ENCODE data around the gene SLX4IP.

Gene SLX4IP

DNA sequence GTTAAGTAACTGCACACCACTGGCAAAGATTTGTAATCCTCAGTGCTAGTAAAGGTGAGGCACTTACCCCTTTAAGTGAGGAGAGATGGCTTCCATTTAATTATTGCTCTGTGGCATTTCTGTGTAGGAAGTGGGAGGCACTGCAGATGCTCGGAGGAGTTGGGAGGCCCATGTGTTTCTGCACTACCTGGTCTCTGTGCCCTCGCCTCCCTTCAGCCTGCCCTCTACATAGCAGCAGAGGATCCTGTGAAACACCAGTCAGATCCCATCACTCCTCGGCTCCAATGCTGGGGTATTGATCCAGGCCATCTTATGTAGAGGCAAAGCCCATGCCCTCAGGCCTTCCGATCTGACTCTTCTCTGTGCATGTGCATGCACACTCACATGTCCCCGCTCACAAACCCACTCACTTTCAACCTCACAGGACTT is 67.0 kb downstream of the SLX4IP start:
- no peaks in the 10 kb centered on the region for H3K36me3 ChIP-seq (ENCODE audit: insufficient read depth)
- H3K79me2 ChIP-seq (ENCODE audit: insufficient read depth, low read depth): no peaks in the 10 kb centered on the region
- TF ChIP-seq, protein P1, sequence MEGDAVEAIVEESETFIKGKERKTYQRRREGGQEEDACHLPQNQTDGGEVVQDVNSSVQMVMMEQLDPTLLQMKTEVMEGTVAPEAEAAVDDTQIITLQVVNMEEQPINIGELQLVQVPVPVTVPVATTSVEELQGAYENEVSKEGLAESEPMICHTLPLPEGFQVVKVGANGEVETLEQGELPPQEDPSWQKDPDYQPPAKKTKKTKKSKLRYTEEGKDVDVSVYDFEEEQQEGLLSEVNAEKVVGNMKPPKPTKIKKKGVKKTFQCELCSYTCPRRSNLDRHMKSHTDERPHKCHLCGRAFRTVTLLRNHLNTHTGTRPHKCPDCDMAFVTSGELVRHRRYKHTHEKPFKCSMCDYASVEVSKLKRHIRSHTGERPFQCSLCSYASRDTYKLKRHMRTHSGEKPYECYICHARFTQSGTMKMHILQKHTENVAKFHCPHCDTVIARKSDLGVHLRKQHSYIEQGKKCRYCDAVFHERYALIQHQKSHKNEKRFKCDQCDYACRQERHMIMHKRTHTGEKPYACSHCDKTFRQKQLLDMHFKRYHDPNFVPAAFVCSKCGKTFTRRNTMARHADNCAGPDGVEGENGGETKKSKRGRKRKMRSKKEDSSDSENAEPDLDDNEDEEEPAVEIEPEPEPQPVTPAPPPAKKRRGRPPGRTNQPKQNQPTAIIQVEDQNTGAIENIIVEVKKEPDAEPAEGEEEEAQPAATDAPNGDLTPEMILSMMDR (conservative IDR thresholded peaks at IDR 0.05; ENCODE audit: low read depth, low read length): no peak
- H3K4me1 ChIP-seq (ENCODE audit: low read depth, poor library complexity, severe bottlenecking): peaks cover 6% of the 10 kb centered on the region
- H3K27me3 ChIP-seq (ENCODE audit: insufficient read depth, low read depth): no peaks in the 10 kb centered on the region
- no peak overlapping the region for H3K4me2 ChIP-seq
- no peak overlapping the region for H3K4me3 ChIP-seq (IDR thresholded peaks at IDR 0.05; ENCODE audit: insufficient read depth, low read depth, low read length)
- H3K27ac ChIP-seq: no peak overlapping the region
- H2AFZ ChIP-seq (ENCODE audit: low read depth): no peak overlapping the region
- no peaks in the 10 kb centered on the region for H4K20me1 ChIP-seq (ENCODE audit: insufficient read depth)
- H3K9ac ChIP-seq: no peak overlapping the region

DNA sequence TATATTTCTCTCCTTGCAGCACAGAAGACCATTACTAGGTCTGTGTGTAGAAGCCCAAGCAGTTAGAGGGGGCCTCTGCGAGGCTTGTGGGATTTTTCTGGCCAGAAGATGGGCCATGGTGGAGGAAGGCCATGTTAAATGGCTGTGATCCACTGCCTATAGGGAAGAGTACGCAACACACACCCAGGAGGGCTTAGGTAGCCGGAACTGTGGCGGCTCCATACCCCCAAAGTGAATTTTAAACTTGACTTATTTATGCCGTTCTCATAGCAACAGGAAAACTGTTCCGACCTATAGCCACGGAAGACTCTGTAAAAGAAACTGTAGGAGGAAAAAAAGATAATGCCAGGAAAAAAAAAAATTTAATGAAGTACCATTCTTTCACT is 69.5 kb downstream of the SLX4IP start:
- TF ChIP-seq, protein P1 (conservative IDR thresholded peaks at IDR 0.05; ENCODE audit: low read depth, low read length): no peak
- H3K9ac ChIP-seq: no peak overlapping the region
- H4K20me1 ChIP-seq (ENCODE audit: insufficient read depth): no peaks in the 10 kb centered on the region
- H3K4me2 ChIP-seq: no peak overlapping the region
- H3K27me3 ChIP-seq (ENCODE audit: insufficient read depth, low read depth): no peaks in the 10 kb centered on the region
- no peaks in the 10 kb centered on the region for H3K36me3 ChIP-seq (ENCODE audit: insufficient read depth)
- no peak overlapping the region for H3K4me3 ChIP-seq (IDR thresholded peaks at IDR 0.05; ENCODE audit: insufficient read depth, low read depth, low read length)
- no peaks in the 10 kb centered on the region for H3K79me2 ChIP-seq (ENCODE audit: insufficient read depth, low read depth)
- no peak overlapping the region for H2AFZ ChIP-seq (ENCODE audit: low read depth)
- H3K4me1 ChIP-seq (ENCODE audit: low read depth, poor library complexity, severe bottlenecking): peaks cover 6% of the 10 kb centered on the region
- no peak overlapping the region for H3K27ac ChIP-seq

DNA sequence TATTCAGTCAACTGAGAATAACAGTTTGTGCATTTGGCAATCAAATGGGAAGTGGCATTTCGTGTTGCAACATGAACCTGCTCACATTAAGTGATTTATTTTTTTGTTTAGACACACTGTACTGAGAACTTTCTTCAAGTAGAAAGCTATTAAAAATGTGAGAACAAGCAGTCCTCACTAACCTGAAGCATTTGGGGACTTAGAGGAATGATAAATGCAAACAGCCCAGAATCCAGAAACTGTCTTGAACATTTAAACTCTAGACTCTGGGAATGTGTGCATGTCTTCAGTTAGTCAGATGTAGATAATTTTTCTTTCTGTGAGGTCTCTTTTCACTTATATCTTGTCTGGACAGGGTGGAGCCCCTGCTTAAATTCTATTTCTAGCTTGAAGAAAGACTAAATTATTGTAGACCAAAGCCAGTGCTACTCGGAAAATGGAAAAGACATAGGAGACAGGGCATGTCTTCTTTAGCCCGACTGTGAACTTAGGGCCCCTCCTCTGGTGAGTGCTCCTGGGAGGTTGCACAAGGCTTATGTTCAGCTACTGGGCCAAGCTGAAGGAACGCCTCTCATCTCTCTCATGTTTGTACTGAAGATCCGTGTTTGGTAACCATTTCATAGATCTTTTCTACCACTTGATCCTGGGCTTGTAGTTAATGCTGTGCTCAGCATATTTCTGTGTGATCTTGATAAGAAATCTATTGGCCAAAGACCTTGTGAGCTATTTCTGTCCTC is 70.1 kb downstream of the SLX4IP start:
- no peak overlapping the region for H2AFZ ChIP-seq (ENCODE audit: low read depth)
- H3K9ac ChIP-seq: no peak overlapping the region
- H3K4me3 ChIP-seq (IDR thresholded peaks at IDR 0.05; ENCODE audit: insufficient read depth, low read depth, low read length): no peak overlapping the region
- H4K20me1 ChIP-seq (ENCODE audit: insufficient read depth): no peaks in the 10 kb centered on the region
- no peak overlapping the region for H3K27ac ChIP-seq
- H3K27me3 ChIP-seq (ENCODE audit: insufficient read depth, low read depth): no peaks in the 10 kb centered on the region
- H3K36me3 ChIP-seq (ENCODE audit: insufficient read depth): no peaks in the 10 kb centered on the region
- H3K4me2 ChIP-seq: no peak overlapping the region
- TF ChIP-seq, protein P1 (conservative IDR thresholded peaks at IDR 0.05; ENCODE audit: low read depth, low read length): no peak
- peaks cover 6% of the 10 kb centered on the region for H3K4me1 ChIP-seq (ENCODE audit: low read depth, poor library complexity, severe bottlenecking)
- H3K79me2 ChIP-seq (ENCODE audit: insufficient read depth, low read depth): no peaks in the 10 kb centered on the region

DNA sequence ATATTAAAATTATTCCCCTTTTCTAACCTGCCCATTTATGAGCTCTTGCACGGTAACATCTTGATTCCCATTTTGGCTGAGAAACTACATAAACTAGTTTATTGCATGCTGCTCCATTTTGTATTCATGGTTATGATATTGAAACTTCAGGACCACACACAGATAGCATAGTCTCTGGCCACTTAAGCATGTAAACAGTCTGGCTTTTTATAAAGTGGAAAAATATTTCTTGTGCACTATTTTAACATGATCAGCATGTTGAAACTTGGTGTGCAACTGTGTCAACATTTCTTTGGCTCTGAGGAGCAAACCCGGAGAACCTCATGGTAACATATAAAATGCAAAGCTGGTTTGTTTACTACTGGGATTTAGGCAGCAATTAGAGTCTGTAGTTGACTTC is 70.7 kb downstream of the SLX4IP start:
- Histone ChIP-seq H3K79me2 (ENCODE audit: insufficient read depth, low read depth) (no peaks in the 10 kb centered on the region), H3K9ac (no peak overlapping the region), H3K4me1 (ENCODE audit: low read depth, poor library complexity, severe bottlenecking) (peaks cover 8% of the 10 kb centered on the region), H3K27me3 (ENCODE audit: insufficient read depth, low read depth) (no peaks in the 10 kb centered on the region), H2AFZ (ENCODE audit: low read depth) (no peak overlapping the region), H3K27ac (no peak overlapping the region), H3K4me3 (IDR thresholded peaks at IDR 0.05; ENCODE audit: insufficient read depth, low read depth, low read length) (no peak overlapping the region), H3K4me2 (no peak overlapping the region), H3K36me3 (ENCODE audit: insufficient read depth) (no peaks in the 10 kb centered on the region), H4K20me1 (ENCODE audit: insufficient read depth) (no peaks in the 10 kb centered on the region)
- TF ChIP-seq, protein P1 (conservative IDR thresholded peaks at IDR 0.05; ENCODE audit: low read depth, low read length): no peak

Data from KMS-11 (cell line).